HG02610 (cell line): Measurements from ENCODE around the gene AXL.
"Not testable (repeated sequence)": the region's sequence is repeated elsewhere in the genome, so short reads cannot be mapped to it uniquely, and the experiment has no call there.

Source experiments
- ATAC-seq: cut with Tn5 transposase; IDR thresholded peaks from one replicate; pipeline ENCODE4 v1.9.1; 2021; ENCODE audit warnings: mild to moderate bottlenecking, moderate library complexity; ENCODE audit not compliant: unreplicated experiment

Gene AXL

GRCh38 chr19:41218615-41219507 lies at the start of gene AXL:
Gene AXL, plus strand, starts transcription at chr19:41219223. Its CDS starts 170 bp downstream, at chr19:41219393.
- ATAC-seq = no peak

GRCh38 chr19:41172297-41173164 lies 46.5 kb upstream of the AXL start:
- no peak for ATAC-seq

GRCh38 chr19:41174297-41174928 lies 44.6 kb upstream of the AXL start:
- no peak for ATAC-seq

- ATAC-seq = no peak
These were observed 42.9 kb upstream of the AXL start for GRCh38 chr19:41175801-41176777.

GRCh38 chr19:41180173-41180572 lies 38.9 kb upstream of the AXL start:
- not testable (repeated sequence) for ATAC-seq

- no peak for ATAC-seq
These were observed 31.8 kb upstream of the AXL start for GRCh38 chr19:41186971-41187883.

GRCh38 chr19:41187884-41188279 lies 31.1 kb upstream of the AXL start:
- no peak for ATAC-seq

GRCh38 chr19:41189425-41190065 lies 29.5 kb upstream of the AXL start:
- no peak for ATAC-seq

GRCh38 chr19:41192574-41193429 lies 26.2 kb upstream of the AXL start, which contains the start of gene CYP2S1:
Gene CYP2S1, plus strand, starts transcription at chr19:41193219. Its CDS starts 46 bp downstream, at chr19:41193265.
- ATAC-seq = no peak

- ATAC-seq = no peak
These were observed 25.4 kb upstream of the AXL start for GRCh38 chr19:41193430-41194156.

- ATAC-seq = no peak
These were observed 24.9 kb upstream of the AXL start for GRCh38 chr19:41194157-41194552.

GRCh38 chr19:41195675-41196497 lies 23.1 kb upstream of the AXL start:
- ATAC-seq = no peak

- no peak for ATAC-seq
These were observed 20.5 kb upstream of the AXL start for GRCh38 chr19:41198559-41198958.

- ATAC-seq = no peak
These were observed 15.7 kb upstream of the AXL start for GRCh38 chr19:41203371-41203770.

GRCh38 chr19:41204338-41204737 lies 14.7 kb upstream of the AXL start:
- ATAC-seq = not testable (repeated sequence)

GRCh38 chr19:41205995-41206394 lies 13.0 kb upstream of the AXL start:
- no peak for ATAC-seq
